ENCODE results near the gene FEV.
A peak's percentile ranks its signal among the peaks of the same experiment; 100 is the strongest.

Gene FEV

GRCh38 chr2:218993345-218994315, 8.6 kb upstream of the FEV start, which contains the start of gene CRYBA2:
CRYBA2 (minus strand) TSS chr2:218993422; CDS start chr2:218993176, 246 bp downstream.
- DNase-seq (ENCODE audit: low read depth): no peak

- DNase-seq (ENCODE audit: low read depth): no peak
Measured at GRCh38 chr2:218992703-218993344, 7.8 kb upstream of the FEV start.

- no peak for DNase-seq (ENCODE audit: low read depth)
Measured at GRCh38 chr2:218992196-218992595, 7.2 kb upstream of the FEV start.

DNA sequence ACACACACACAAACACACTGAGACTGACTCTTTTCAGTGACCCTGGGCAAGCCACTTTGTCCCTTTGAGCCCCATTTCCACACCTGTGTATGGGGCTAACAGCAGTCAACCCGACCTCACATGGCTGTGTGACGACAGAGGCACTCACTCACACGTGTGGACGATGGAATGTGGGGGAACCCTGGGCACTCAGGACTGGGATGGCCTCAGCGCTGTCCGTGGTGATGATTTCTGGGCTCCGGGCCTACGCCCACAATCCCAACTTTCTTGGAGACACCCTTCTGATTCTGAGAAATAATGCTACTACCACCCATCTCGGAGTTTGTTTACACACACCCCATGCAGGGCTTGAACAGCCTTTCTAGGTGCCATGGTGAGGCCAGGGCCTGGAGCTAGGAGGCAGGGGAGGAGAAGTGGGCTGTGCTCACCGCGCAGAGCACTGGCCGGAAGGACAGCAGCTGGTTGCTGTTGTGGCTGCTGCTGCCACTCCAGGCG, 6.7 kb upstream of the FEV start:
- DNase-seq (ENCODE audit: low read depth): no peak

DNA sequence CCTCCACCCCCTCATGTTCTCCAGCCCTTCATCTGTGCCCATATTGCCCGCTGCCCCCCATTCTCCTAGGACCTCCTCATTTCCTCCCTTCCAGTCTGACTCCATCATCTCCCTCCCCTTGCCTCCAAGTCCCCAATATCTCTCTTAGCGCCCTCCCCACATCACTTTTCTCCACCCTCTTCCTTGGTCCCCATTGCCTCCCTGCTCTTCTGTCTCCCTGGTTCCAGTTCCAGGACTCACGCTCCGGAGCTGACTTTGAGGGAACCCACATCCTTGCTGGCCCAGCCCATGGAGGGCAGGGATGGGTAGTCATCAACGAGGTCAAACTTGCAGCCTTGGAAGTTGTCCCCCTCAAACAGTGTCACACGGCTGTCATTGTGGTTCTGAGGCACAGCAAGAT, 5.6 kb upstream of the FEV start:
- DNase-seq (ENCODE audit: low read depth): no peak

DNA sequence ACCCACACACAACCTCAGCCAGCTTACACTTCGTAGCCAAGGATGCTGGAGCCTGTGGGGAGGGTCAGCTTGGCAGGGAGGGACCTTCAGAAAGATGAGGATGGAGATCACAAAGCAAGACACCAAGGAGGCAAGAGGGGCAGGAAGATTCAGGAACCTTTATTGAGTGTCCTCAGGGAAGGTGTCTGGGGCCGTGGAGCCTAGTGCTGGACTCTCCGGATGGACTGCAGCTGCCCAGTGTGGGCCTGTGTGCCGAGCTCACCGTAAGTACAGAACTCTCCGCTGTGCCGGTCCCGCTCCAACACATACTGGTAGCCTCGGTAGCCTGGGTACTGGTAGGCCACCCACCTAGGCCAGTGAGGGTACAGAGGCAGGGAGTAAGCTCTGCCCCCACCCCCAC, 5.1 kb upstream of the FEV start:
- DNase-seq (ENCODE audit: low read depth): no peak

DNA sequence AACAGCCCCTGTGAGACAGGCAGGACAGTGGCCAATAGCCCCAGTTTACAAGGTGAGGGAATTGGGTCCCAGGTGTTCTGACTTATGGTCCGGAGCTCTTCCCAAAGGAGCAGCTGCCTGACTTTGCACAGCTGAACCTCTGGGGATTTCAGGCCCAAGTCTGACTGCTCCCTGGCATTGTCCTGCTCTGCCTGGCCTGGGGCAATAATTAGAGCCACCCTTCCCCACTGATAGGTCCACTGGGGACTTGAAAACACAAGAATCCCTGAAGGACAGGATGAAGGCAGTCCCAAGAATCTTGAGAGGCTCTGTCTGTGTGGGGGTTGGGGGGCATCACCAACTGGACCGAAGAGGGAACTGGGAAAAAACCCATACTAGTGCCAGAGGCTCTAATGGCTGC, 3.7 kb upstream of the FEV start:
- no peak for DNase-seq (ENCODE audit: low read depth)

DNA sequence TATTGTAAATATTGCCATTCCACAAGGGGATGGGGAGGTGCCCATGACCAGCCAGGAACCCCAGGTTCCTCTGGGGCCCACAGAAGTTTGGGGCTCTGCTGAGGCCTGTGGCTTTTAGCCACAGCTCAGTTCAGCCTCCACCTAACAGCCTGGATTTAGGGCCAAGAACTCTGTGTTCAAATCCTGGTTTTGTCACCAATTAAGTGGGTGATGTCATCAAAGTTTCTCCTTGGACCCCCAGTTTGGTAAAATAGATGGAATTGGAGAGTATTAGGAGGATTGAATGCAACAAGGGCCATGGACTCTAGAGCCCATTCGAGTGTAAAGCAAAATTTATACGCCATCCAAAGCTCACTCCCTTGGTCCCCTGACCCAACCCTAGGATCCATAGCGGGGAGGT, 3.2 kb upstream of the FEV start:
- no peak for DNase-seq (ENCODE audit: low read depth)

DNA sequence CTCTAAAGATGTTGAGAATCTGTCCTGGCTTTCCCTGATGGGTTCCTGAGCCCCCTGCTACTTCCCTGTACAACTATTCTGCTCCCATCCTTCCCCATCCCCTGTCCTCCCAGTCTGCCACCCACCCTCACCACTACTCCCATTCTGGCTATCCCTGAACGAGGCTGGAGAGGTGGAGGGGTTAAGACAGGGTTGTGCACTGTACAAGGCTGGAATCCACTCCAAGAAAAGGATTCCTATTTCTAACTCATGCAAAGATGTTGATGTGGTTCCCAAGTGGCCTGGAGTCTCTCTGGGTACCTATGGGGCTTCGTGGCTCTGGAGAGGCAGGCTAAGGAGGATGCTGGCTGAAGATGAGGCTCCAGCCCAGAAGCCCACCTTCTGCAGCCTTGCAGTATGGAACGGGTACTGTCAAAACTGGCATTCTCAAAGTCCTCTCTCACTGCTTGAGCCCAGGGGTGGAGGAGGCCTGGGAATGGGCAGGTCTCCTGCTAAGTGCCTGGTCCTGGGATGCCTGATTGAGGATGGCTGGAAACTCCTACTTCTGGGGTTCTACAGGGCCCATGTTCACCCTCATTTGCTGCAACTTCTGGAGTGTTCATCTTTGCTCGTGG, 1.3 kb upstream of the FEV start:
- DNase-seq (ENCODE audit: low read depth): no peak

GRCh38 chr2:218985325-218986091, 524 bp upstream of the FEV start:
- no peak for DNase-seq (ENCODE audit: low read depth)

DNA sequence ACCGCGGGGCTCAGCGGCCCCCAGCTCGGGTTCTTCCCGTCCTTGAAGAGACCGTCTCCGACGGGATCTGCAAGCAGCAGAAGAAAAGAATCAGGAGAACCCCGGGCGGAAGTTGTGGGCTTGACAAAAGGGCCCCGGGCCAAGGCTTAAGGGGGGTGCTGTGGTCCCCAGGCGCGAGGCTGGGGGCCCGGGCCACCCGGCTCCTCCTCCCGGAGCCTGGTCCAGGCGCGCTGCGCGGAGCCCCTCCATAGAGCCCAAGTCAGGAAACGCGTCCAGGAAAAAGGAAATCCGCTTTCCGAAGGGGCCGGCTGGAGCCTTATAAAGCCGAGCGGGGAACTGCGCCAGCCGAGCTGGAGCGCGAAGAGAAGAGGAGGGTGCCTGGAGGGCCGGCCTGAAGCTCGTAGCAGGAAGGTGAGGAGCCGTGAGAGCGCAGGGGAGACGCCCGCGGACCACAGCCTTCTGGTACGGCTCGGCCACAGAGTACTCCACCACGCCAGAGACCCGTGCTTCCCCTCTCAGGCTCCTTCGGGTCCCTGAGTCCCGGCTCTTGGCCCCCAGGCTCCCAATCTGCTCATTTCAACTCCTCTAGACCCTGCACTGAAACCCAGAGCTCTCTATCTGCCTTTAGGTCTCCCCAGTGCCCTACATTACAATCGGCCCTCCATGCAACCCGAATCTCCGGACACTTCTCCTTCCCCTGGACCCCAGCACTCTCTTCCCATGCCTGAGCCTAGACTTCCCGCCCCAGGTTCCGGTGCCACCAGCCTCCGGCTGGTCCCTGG, 554 bp downstream of the FEV start:
- no peak for DNase-seq (ENCODE audit: low read depth)

DNA sequence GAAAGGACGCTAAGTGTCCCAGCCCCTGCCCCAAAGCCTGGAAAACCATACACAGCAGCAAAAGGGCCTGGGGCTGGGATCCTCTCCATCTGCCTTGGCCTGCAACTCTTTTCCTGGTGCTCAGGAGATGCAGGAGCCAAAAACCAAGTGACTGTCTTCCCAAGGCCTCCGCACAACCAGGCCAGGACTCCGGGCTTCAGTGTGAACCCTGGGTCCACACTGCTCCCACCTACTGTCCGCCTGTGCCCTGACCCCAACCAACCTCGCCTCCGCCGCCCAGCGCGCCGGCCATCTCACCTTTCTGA, 1.1 kb downstream of the FEV start:
- no peak for DNase-seq (ENCODE audit: low read depth)

DNA sequence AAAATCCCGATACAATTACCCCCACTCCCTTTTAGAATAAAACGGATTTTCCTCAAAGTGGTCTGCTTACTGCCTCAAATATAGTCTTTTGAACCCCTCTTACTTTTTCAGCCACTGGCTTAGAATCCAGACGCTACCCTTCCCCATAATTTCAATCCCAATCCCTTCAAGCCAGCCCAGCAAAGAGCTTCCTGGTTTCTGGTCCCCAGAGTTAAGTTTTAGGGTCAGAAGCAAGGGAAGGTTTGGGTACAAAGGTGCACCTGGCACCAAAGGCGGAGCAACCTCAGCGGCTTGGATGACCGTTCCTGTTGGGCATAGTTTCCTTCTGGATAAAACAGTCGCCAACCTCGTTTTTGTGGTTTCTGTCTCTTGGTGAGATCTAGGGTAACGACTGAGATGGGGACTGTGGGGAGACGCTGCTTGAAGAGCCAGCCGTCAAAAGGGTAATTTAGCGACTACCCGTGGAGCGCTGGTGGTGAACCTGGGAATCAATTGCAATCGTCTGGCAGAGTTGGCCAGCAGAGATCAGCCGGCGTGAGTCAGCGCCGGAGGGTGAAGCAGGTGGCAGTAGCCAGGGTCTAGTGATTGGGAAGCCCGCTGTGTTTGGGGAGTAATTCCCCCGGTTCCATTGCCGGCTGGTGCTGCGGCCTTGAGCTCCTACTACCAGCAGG, 1.6 kb downstream of the FEV start:
- no peak for DNase-seq (ENCODE audit: low read depth)

DNA sequence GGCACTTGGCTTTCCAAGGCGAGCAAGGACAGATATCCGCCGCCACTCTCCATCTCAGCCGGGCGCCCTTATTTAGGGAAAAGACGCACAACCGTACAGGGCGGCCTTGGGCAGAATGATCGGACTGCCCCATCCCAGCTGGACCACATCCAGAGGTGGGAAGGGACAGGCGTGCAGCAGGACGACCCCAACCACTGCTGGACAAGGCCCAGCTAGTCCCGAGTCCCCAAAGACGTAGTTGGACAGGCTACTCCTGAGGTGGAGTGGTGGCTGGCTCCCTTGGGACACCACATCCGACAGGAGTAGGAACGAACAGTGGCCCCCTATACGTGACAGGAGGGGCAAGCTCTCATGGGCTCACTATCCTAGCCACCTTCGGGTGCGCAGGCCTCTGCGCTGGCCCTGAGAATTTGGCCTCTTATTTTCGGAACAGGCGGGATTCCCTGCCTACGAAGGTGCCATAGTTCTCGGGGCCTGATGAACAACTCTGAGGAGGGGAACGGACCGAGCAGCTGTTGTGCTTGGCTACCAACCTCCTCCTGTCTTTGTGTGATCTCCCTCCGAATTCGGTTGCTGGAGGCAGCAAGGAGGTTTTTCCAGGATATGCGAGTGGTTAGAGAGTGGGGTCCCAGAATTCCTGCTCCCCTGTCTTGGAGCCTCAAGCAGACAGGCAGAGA, 2.3 kb downstream of the FEV start:
- no peak for DNase-seq (ENCODE audit: low read depth)

GRCh38 chr2:218981881-218982585, 3.0 kb downstream of the FEV start:
- DNase-seq (ENCODE audit: low read depth): peak; percentile 18

DNA sequence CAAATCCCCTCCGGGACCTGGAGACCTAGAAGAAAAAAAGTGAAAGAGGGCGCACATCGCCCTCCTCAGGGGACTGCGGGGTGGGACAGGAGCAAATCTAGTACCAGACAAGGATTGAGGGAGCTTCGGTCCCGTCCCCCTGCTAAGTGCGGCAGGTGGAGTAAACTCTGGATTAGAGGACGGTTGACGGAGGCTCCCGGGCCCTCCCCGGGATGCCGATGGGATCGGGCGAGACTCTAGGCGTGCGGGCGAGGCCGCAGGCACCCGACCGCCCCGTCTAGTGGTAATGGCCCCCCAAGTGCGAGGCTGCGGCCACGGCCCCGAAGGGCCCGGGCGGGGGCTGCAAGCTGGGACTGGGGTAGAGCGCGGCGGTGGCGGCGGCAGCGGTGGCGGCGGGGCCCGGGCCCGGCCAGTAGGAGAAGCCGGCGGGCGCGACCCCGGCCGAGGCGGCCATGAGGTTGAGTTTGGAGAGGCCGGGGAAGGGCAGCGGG, 3.5 kb downstream of the FEV start:
- no peak for DNase-seq (ENCODE audit: low read depth)

GRCh38 chr2:218980735-218981389, 4.1 kb downstream of the FEV start:
- DNase-seq (ENCODE audit: low read depth): no peak

DNA sequence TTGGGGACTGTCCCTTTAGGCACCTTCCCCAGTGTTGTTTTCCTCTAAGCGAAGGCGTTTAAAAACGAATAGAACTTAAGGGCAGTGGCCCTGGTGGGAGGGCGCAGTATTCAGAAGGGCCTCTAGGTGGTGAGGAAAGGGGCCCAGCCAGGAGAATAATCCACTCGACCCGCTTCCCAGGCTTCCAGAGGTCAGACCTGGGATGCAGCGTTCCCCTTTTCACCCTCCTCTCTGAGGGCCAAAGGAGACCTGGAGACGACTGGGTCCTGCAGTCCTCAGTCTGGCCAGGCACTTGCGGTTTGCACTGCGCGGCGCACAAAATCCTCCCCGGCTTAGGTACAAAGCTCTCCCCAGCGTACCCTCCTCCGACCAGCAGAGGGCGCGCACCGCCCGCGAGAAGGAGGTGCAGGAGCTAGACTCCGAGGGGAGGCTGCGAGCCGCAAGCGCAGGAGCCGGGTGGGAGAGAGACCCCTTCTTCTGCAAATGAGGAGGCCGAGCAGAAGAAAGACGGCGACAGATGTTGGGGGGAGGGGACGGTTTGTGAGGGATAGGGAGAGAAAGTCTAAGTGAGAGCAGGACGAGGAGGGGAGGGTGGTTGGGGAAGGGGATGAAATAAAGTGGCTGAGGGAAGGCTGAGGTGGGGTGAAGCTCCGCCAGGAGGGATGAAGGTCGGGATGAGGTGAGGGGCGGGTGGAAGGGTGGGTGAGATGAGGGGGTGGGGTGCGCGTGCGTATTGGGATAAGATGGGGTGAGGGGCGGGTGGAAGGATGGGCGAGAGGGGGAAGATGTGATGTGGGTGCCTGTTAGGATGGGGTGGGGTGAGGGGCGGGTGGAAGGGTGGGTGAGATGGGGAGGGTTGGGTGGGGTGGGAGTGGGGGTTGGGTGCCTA, 4.9 kb downstream of the FEV start:
- peak; percentile 65 for DNase-seq (ENCODE audit: low read depth)
